Hematopoietic multipotent progenitor cell treated with erythropoietin and hydrocortisone succinate and interleukin-3 and kit ligand, for 8 days (in vitro differentiated cells): ENCODE measurements around the gene TBC1D2.
"Not testable (repeated sequence)": the region's sequence is repeated elsewhere in the genome, so short reads cannot be mapped to it uniquely, and the experiment has no call there.

Experiments used
- DNase-seq: peaks from one replicate; pipeline ENCODE4 v3.0.0-alpha.2; 2015

The TBC1D2 gene

GRCh38 chr9:98269652-98270051 lies 14.2 kb upstream of the TBC1D2 start:
- DNase-seq, result not testable (repeated sequence)

GRCh38 chr9:98267556-98267955 lies 12.1 kb upstream of the TBC1D2 start:
- DNase-seq, result not testable (repeated sequence)

DNA sequence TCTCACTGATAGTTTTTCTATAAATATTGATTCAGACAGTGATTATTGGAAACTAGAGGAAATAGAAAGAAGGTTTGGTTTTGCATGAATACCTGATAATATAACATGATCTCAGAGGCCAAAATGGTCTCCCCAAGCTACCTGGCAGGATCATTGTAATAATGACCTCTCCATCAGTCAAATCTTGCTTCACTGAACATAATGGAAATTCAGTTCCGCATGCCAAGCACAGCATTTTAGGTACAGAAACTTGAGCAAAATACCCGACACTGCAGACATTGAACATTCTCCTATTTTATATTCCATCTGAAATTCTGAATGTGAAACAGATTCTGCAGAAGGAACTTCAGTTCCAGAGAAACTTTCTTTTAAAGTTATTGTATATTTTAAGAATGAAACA lies 9.1 kb upstream of the TBC1D2 start:
- no peak for DNase-seq

- peak; percentile 86 for DNase-seq
These were observed 8.3 kb upstream of the TBC1D2 start for GRCh38 chr9:98263482-98264357.

DNA sequence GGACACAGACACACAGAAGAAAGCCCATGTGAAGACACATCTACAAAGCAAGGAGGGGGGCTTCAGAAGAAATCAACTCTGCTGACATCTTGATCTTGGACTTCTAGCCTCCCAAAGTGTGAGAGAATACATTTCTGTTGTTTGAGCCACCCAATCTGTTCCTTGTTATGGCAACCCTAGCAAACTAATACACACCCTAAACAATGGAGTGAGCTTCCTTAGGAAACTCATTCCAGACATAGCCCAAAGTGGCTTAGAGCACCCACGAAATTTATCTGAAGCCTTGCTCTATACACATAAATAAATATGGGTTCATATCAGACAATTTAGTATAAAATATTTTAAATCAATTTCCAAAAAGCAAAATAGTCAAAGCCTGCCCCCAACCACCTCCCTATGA lies 7.6 kb upstream of the TBC1D2 start:
- no peak for DNase-seq

- no peak for DNase-seq
These were observed 6.6 kb upstream of the TBC1D2 start for GRCh38 chr9:98262056-98262455.

- no peak for DNase-seq
These were observed 5.2 kb upstream of the TBC1D2 start for GRCh38 chr9:98260635-98261034.

GRCh38 chr9:98259791-98260190 lies 4.3 kb upstream of the TBC1D2 start:
- no peak for DNase-seq

GRCh38 chr9:98256756-98257155 lies 1.3 kb upstream of the TBC1D2 start:
- peak; percentile 66 for DNase-seq

- no peak for DNase-seq
These were observed 330 bp downstream of the TBC1D2 start for GRCh38 chr9:98255061-98255577.

DNA sequence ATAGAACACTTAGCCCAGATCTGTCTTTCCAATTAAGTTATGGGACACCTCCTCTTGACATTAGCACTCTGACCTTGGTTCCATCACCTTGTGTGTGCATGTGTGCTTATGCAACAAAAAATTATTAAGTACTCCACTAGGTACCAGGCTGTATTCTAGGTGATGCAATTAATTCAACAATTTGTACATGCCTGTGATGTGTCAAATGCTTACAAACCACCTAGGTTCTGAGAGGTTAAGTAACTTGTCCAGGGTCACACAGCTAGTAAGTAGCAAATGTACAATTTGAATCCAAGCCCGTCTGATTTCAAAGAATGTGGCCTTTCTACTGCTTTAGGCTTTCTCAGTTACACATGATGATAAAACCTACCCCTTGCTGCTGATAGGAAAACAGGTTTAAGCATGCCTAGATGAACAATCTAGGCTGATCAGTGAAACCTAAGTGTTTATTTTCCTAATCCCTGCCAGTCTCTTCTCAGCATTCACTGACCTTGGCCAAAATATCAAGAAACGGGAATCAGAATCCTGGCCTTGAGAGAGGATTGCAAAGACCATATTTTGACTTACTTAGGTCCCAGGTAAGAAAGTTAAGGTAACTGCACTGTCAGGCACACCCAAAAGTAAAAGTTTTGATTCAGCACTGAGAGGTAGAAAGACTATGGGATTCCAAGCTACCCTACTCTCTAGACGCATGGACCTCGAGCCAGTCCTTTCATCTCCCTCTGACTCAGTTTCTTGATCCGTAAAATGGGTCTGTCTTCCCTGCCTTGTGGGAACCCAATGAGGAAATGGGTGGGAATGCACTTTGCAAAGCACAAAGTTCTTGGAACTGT lies 1.0 kb downstream of the TBC1D2 start:
- DNase-seq, result no peak

GRCh38 chr9:98253565-98253964 lies 1.9 kb downstream of the TBC1D2 start:
- no peak for DNase-seq

DNA sequence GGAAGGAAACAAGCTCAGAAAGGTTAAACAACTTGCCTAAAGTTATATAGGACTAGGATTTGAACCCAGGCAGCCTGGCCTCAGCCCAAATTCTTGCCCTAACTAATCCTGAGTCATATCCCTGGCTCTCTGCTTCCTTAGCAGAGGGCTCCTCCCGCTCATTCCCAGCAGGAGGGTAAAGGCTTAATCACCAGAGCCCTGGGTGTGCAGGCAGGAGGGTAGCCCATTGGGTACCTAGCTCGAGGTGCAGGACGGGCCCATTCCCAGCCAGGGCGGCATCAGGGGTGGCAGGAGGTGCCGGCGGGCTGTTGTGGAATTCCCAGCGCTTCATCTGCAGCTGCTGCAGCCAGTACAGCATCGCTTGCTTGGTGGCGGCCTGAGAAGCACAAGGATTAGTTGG lies 3.9 kb downstream of the TBC1D2 start:
- DNase-seq, result no peak

DNA sequence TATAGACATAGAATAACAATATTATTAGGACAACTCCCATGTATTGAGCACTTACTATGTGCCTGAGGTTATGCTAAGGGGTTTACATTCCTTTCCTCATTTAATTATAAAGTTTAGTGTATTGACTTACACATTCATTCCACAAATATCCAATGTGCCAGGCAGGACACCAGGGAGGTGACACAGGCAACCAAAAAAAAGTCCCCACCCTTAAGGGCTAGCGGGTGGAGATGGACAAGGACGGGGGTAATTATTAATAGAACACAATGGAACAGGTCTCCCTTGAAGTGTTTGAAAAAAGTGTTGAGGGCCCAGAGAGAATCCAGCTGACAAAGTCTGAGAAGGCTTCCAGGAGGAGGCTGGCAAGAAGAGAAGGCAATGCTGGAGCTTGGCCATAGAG lies 5.7 kb downstream of the TBC1D2 start:
- DNase-seq, result no peak

GRCh38 chr9:98248737-98249474 lies 6.5 kb downstream of the TBC1D2 start:
- DNase-seq, result peak; percentile 60

DNA sequence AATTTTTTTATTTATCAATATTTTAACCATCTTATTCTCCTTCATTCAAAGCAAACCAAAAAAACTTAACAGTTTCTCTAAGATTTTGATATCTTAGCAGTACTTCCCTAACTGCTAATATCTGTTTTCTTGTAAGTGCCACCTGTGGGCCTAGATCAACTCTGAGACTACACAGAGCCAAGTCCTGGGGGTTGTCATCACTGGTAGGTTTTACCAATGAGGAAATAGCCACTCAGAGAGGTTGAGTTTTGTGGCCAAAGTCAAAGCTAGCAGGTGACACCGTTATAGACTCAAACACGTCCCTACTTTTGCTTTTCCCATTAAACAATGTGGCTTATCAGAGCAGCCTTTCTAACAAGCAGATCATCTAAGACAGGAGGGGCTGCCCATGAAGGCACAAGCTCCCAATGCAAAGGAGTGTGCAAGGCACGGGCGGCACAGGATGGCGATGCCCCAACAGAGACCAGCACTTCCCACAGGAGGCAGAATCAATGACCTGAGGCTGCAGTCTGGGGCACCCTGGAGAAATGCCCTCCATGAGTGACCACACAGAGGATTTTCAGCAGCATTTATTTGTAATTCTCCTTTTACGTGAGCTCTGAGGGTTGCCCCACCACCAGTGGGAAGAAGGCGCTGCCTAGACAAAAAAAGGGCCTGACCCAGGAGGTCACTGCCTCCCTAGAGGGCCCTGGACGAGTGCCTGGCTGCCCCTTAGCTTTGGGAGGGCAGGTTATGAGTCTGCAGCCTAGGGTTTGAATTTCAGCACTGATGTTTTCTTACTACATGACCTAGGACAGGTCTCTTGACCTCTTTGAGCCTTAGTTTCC lies 7.4 kb downstream of the TBC1D2 start:
- DNase-seq, result no peak

GRCh38 chr9:98242426-98242825 lies 13.0 kb downstream of the TBC1D2 start:
- no peak for DNase-seq

DNA sequence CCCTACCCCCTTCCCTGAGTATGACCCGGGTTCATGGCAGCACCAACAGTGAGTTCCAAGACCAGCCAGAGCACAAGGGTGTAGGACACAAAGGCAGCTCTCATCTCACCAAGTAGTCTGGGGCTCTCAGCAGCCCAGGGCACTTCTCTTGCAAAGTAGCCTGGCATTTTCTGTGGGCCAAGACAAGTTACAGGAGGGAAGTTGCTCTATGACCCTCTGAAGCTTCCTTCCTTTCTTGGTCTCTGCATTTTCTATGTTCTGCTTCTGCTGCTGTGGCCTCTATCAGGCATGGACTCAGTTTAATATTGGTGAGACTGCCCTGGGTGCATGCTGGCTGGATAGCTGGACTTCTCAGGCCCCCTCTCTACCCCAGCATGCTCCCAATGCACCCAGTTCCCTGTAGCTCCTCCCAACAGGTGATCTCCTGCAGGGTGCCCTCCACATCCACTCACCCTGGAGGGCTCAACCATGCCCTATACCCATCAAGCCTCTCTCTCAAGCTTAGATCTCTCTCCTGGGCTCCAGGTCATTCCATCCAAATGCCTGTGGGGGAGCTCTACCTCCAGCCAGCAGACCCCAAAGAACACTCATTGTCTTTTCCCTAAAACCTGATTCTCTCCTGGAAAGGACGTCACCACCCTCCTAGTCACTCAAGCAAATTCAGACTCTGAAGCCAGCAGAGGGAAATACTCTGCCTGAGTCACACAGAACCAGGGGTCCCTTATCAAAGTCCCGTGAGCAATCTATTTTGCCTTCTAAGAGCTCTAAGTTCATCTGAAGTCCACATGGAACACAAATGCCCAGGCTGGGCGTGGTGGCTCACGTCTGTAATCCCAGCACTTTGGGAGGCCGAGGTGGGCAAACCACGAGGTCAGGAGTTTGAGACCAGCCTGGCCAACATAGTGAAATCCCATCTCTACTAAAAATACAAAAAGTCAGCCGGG lies 13.8 kb downstream of the TBC1D2 start:
- no peak for DNase-seq

- peak; percentile 89 for DNase-seq
These were observed 15.0 kb downstream of the TBC1D2 start for GRCh38 chr9:98240475-98240874.

DNA sequence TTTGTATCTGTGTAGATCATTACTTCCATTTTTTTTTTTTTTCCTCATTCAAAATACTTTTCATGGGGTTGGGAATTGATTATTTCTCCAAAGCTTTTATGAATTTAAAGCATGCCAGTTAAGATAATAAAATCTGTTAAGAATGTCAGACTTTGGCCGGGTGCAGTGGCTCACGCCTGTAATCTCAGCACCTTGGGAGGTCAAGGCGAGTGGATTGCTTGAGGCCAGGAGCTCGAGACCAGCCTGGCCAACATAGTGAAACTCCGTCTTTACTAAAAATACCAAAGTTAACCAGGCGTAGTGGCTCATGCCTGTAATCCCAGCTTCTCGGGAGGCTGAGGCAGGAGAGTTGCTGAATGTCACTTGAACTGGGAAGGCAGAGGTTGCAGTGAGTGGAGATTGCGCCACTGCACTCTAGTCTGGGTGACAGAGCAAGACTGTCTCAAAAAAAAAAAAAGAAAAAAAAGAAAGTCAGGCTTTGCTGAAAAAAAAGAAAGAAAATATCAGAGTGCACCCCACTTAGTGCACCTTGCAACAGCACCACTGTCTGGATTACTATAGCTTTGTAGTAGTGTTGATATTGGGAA lies 18.5 kb downstream of the TBC1D2 start:
- DNase-seq, result no peak

GRCh38 chr9:98235126-98235525 lies 20.3 kb downstream of the TBC1D2 start:
- no peak for DNase-seq
